Inflammatory macrophage treated with lipopolysaccharide for 1 hour (primary cell): Measurements from ENCODE around the gene SLC33A1.
A peak's percentile ranks its signal among the peaks of the same experiment; 100 is the strongest.
"Not testable (repeated sequence)": the region's sequence is repeated elsewhere in the genome, so short reads cannot be mapped to it uniquely, and the experiment has no call there.

ENCODE experiments used
- DNase-seq, 2 donors: peaks; one replicate each; pipeline ENCODE4 v3.0.0-alpha.2; 2020 to 2022

Gene SLC33A1

DNA sequence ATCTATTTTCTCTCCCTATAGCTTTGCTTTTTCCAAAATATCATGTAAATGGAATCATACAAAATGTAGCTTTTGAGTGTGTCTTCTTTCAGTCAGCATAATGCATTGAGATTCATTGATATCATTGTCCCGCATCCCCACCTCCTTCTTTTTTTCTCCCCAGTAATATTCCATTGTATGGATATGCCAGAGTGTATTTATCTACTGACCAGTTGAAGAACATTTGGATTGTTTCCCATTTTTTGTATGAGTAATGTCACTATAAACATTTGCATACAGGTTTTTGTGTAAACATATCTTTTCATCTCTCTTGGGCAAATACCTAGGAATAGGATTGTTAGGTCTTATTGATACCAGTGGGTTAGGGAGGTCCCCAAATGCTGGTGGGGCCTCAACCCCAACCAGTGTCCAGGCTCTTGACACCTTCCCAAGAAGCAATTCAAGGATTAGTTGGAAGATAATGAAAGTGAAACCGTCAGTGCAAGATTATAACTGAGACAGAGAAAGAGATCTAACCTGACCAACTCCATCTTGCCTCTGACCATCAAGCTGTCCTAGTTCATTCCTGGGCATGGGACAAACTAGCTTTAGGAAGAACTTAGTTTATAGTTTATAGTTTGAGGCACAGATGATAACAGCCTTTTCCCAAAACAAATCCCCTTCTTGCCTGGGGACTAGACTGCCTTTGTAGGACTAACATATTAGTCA, 7.4 kb upstream of the SLC33A1 start:
- DNase-seq: no peak

DNA sequence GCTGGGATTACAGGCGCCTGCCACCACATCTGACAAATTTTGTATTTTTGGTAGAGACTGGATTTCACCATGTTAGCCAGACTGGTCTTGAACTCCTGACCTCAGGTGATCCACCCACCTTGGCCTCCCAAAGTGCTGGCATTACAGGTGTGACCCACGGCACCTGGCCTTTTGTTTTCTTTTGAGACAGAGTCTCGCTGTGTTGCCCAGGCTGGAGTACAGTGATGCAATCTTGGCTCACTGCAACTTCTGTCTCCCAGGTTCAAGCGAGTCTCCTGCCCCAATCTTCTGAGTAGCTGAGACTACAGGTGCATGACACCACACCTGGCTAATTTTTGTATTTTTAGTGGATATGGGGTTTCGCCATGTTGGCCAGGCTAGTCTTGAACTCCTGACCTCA, 6.2 kb upstream of the SLC33A1 start:
- DNase-seq: not testable (repeated sequence)

DNA sequence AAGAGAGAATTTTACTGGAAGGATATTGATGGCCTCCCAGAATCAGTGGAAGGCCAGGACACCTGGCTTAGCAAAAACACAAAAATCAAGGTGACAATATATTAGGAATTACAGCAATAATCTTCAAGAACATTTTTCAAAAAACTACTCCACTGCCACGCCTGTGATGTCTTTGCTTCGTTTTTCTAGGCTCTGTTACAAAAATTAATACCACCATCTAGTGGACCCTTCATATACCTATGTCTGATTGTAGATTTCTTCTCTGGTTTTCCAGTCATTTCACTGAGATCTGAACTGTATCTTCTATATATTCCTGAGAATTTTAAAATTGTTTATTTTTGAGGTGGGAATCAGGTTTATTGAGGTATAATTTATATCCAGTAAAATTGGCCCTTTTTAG, 5.6 kb upstream of the SLC33A1 start:
- DNase-seq: peak in 1 of 2 donors; percentile 27

DNA sequence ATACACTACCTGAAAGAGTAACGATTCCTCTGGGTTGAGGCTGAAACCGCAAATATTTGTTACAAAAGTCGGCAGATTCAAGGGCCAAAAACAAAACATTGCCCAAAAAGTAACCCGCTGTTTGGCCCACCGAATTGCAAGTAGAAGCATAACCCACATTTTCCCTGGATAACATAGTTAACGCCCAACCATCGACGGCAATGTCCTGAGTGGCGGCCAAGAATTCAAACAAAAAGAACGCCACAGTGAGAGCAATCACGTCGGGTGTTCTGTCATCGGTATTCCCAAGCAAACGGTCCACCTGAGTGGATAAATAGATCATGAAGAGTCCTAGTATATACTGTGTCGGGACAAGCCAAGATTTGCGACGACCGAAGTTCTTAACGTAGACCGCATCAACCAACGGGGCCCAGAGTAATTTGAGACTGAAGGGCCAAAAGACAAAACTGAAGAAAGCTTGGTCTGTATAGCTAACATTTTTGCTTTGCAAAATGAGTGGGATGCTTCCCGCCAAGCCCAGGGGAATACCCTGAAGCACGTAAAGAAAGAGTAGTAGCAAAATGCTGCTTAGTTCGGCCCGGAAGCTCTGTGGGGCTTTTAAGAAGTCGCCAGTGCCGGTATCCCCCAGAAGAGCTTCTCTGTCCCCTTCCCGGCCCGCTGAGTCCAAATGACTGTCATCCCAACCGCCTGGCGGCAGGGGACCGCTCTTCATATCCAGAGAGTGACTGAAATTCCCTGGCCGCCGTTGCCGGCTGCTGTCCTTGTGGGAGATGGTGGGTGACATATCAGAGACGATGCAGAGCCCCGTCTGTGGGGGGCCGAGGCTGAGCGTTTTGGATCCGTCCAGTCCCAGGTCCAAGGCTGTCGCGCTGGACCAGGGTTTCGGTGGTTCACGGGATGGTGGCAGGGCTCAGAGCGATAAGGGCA, 750 bp downstream of the SLC33A1 start:
- peak; percentile 22 to 30 for DNase-seq

- DNase-seq: peak in 1 of 2 donors; percentile 51
These were observed 1.9 kb downstream of the SLC33A1 start for GRCh38 chr3:155852341-155852740.

- DNase-seq: not testable (repeated sequence)
These were observed 4.8 kb downstream of the SLC33A1 start for GRCh38 chr3:155849404-155849803.

GRCh38 chr3:155847993-155848392, 6.2 kb downstream of the SLC33A1 start:
- no peak for DNase-seq

DNA sequence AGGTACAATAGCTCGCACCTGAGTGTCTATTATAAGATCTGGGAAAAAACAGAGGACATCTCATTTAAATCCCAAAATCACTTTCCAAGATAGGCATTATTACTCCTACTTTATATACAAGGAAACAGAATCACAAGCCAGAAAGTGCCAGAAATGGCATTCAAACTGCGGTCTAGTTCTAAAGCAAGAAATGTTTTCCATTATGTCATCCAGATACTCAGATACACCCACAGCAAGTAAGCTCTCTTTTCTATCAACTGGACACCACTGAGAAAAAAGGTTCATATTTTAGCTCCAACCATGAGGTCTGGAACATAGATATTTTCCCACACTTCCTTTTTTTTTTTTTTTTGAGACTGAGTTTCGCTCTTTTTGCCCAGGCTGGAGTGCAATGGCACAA, 8.1 kb downstream of the SLC33A1 start:
- no peak for DNase-seq

DNA sequence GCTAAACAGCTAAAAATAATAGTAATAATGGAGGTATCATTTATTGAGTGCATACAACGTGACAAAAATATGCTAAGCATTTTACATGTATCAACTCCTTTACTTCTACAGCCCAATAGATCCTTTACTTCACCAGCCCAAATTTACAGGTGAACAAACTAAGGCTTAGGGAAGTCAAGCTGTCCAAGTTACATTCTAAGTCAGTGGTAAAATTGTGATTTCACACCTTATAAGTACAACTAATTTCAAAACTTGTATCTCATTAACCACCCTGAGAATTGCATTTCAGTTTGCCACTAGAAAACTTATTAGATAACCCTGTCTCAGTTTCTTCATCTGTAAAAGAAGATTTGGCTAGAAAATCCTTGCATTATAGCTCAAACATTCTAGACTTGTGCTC, 10.7 kb downstream of the SLC33A1 start:
- DNase-seq: no peak

DNA sequence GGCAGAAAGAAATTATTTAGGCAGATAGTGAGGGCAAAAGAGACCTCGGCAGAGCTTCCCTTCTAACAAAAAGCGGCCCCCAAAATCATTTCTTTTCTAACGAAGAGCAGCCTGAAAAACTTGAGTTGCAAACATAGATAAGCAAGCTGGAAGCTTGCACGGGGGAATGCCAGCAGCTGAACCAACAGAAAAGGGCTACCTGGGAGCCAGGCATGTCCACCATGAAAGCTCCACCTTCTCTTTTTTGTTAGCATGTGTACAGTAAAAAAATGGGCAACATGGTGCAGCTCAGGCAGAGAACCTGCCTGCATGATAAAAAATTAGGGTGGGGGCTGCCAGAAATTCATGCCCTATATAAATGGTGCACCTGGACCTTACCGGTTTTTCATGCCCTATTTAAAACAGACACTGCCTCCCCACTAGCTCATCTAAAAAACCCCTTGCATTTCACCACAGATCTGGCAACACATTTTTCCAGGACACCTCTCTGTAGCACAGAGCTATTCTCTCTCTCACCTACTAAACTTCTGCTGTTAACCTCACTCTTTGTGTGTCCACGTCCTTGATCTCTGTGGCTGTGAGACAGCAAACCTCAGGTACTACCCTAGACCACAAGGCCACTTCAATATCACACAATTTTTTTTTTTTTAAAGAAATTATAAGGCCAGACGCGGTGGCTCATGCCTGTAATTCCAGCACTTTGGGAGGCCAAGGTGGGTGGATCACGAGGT, 18.7 kb downstream of the SLC33A1 start:
- no peak for DNase-seq

DNA sequence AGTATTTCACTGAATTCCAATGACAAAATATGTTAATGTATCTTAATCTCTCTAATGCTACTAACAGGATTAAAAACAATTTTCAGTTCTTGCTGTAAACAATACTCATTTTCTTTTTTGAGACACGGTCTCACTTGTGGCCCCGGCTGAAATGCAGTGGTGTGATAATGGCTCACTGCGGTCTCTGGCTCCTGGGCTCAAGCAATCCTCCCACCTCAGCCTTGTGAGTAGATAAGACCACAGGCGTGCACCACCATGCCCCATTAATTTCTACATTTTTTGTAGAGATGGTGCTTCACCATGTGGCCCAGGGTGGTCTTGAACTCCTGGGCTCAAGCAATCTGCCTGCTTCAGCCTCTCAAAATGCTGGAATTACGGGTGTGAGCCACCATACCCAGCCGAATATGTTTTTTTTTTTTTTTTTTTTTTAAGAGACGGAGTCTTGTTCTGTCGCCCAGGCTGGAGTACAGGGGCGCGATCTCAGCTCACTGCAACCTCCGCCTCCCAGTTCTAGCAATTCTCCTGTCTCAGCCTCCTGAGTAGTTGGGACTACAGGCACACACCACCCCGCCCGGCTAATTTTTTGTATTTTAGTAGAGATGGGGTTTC, 25.6 kb downstream of the SLC33A1 start:
- DNase-seq: not testable (repeated sequence)

- DNase-seq: no peak
These were observed 39.1 kb downstream of the SLC33A1 start for GRCh38 chr3:155815030-155815545.

- DNase-seq: not testable (repeated sequence)
These were observed 41.0 kb downstream of the SLC33A1 start for GRCh38 chr3:155813224-155813623.

DNA sequence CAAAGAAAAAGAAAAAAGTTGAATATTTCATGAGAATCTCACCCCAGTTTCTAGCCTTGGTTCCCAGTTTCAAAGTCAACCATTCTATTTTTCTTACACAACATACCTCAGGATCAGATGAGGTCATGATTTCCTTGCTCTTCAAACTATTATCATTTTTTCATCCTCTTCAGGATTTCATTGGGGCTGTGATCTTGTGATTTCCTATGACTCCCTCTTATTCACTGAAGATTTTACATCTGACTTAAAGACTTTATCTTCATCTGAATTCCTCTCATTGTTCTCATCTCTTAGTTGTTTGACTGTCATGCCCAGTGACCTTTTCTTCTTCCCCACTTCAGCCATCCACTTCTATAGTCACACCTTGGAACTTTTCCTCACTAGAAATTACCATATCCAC, 45.0 kb downstream of the SLC33A1 start:
- no peak for DNase-seq

GRCh38 chr3:155807823-155808222, 46.4 kb downstream of the SLC33A1 start:
- DNase-seq: no peak

- DNase-seq: peak; percentile 64 to 69
These were observed 48.2 kb downstream of the SLC33A1 start, which contains the start of gene C3orf33 for GRCh38 chr3:155805802-155806618. TSS of gene C3orf33 (minus strand) at chr3:155806278. CDS start at chr3:155806252, 26 bp downstream.

- DNase-seq: peak; percentile 12 to 14
These were observed 48.9 kb downstream of the SLC33A1 start for GRCh38 chr3:155805204-155805801.

- DNase-seq: no peak
These were observed 49.9 kb downstream of the SLC33A1 start for GRCh38 chr3:155804323-155804722.

GRCh38 chr3:155792532-155792931, 61.7 kb downstream of the SLC33A1 start:
- DNase-seq: no peak

DNA sequence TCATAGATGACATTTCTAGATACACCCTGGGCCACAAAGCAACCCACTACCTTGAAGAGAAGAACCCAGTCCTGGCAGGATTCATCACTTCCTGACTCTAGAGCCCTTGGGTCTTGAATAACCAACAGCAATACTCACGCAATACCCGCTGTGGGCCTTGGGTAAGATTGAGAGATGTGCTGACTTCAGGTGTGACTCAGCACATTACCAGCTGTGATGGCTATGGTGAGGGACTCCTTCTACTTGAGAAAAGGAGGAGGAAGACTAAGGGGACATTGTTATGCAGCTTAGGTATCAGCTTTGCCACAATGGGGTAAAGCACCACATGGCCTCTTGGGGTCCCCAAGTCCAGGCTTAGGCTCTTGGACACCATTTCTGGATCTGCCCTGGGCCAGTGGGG, 63.0 kb downstream of the SLC33A1 start:
- no peak for DNase-seq

DNA sequence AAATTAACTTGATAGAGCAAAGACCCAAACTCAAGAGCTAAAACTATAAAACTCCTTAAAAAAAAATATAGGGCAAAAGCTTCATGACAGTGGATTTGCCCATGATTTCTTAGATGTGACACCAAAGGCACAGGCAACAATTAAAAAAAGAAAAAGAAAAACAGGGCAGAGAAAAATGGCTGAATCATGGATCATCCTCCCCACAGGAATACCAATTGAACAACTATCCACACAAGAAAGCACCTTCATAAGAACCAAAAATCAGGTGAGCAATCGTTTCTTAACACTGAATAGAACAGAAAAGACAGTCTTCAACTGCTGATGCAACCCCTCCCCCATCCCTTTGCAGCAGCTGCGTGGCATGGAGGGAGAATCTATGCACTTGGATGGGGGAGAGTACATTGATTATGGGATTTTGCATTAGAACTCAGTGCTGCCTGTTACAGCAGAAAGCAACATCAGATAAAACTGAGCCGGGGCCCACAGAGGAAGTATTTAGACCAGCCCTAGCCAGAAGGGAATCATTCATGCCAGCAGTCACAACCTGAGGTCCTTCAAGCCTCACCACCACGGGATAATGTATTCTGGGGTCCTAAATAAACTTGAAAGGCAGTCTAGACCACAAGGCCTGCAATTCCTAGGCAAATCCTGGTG, 63.8 kb downstream of the SLC33A1 start:
- no peak for DNase-seq
